ENCODE measurements around the gene ASIP.

ASIP gene

DNA sequence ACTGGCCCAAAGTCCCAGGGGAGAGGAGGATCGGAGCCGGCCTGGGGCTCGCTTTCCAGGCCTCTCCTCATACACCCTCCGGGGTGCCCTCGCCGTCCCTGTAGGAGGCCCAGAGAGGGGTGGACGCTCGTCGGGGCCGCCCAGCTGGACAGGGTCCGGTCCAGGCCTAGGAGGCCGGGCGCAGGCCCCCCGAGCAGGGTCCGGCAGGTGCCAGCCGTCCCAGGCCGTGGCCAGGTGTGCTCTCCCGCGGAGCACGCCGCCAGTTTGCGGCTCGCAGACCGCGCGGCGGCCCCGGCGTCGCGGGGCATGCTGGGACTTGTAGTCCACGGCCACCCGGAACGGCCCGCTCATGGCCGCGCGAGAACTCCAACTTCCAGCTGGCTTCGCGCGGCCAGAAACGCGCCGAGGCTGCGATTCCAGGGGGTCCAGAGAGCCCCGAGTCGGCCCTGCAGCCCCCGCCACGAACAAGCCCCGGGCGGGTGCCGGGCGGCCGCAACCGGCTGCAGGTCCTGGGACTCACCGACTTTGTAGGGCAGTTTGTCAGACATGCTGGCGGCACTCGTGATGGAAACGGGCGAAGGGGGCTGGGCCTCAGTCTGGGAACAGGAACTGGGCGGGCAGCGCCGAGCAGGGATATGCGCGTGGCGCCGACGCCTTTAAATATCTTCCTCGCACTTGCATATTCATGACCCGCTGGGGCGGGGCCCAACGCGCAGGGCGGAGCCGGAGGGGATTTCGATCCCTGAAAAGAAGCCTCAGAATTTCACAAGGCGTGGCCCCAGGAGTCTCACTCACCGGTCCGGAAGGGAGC lies 61.7 kb downstream of the ASIP start, which contains the start of gene AHCY:
Gene AHCY, minus strand, starts transcription at position 633 of the 811 bp plus-strand sequence. Its CDS starts 85 bp downstream, at position 548.
- TF ChIP-seq POLR2AphosphoS5 (IDR thresholded peaks at IDR 0.05; ENCODE audit: low read depth, low read length) (peak; percentile 91), TAF1 (IDR thresholded peaks at IDR 0.05; ENCODE audit: borderline replicate concordance, insufficient read depth, low read length) (peak; percentile 59; the same call in 1 of the 2 replicates), FOXP2 (optimal IDR thresholded peaks at IDR 0.05; ENCODE audit: borderline replicate concordance, extremely low read depth, extremely low read length, insufficient read depth) (peak; percentile 67), SIN3A (IDR thresholded peaks at IDR 0.05; ENCODE audit: borderline replicate concordance, insufficient read depth, low read length) (peak; percentile 49; the same call in 1 of the 2 replicates)
- TF ChIP-seq, protein P1, sequence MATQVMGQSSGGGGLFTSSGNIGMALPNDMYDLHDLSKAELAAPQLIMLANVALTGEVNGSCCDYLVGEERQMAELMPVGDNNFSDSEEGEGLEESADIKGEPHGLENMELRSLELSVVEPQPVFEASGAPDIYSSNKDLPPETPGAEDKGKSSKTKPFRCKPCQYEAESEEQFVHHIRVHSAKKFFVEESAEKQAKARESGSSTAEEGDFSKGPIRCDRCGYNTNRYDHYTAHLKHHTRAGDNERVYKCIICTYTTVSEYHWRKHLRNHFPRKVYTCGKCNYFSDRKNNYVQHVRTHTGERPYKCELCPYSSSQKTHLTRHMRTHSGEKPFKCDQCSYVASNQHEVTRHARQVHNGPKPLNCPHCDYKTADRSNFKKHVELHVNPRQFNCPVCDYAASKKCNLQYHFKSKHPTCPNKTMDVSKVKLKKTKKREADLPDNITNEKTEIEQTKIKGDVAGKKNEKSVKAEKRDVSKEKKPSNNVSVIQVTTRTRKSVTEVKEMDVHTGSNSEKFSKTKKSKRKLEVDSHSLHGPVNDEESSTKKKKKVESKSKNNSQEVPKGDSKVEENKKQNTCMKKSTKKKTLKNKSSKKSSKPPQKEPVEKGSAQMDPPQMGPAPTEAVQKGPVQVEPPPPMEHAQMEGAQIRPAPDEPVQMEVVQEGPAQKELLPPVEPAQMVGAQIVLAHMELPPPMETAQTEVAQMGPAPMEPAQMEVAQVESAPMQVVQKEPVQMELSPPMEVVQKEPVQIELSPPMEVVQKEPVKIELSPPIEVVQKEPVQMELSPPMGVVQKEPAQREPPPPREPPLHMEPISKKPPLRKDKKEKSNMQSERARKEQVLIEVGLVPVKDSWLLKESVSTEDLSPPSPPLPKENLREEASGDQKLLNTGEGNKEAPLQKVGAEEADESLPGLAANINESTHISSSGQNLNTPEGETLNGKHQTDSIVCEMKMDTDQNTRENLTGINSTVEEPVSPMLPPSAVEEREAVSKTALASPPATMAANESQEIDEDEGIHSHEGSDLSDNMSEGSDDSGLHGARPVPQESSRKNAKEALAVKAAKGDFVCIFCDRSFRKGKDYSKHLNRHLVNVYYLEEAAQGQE (IDR thresholded peaks at IDR 0.05; ENCODE audit: insufficient read depth in 1 of 2, low read depth in 2 of 2, low read length in 2 of 2): no peak

DNA sequence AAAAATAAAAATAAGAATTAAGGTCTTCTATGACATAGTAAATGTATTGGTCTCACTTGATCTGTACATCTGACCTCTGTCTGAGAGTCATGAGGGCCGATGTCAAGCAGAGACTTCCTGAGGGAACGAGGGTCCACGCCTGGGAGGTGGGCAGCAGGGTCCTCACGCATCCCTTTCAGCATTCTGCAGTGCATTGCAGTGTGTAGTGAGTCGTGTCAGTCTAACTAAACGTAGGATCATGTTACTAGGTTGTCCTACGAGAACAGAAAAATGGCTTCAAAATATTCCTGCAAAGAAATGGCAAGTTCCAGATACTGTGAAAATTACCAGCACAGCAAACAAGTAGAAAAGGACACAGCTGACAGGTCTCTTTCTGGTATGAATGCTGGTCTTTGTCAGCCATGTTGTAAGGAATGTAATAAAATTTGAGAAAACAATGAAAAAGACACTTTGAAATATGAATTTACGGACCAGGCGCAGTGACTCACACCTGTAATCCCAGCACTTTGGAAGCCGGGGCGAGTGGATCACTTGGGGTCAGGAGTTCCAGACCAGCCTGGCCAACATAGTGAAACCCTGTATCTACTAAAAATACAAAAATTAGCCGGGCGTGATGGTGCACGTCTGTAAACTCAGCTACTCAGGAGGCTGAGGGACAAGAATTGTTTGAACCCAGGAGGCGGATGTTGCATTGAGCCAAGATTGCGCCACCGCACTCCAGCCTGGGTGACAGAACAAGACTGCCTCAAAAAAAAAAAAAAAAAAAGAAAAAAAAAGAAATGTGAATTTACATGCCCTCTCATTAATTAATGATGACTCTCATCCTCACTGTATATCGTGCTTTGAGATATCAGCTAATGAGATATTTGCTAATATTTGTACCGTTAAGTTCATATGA lies 64.4 kb downstream of the ASIP start:
- no peak for TF ChIP-seq POLR2AphosphoS5 (IDR thresholded peaks at IDR 0.05; ENCODE audit: low read depth, low read length)
- no peak for TF ChIP-seq SIN3A (IDR thresholded peaks at IDR 0.05; ENCODE audit: borderline replicate concordance, insufficient read depth, low read length)
- TF ChIP-seq, protein P1 (IDR thresholded peaks at IDR 0.05; ENCODE audit: insufficient read depth in 1 of 2, low read depth in 2 of 2, low read length in 2 of 2): no peak

DNA sequence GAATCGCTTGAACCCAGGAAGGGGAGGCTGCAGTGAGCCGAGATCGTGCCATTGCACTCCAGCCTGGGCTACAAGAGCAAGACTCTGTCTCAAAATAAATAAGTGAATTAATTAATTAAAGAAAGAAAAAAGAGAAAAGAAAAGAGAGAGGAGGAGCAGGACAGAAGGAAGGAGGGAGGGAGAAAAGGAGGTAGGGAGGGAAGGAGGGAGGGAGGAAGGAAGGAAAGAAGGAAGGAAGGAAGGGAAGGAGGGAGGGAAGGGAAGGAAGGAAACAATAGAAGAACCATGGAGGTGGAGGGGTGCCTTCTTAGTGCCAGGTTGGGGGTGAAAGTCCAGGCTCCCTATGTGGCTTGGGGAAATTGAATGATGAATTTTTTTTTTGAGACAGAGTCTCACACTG lies 68.5 kb downstream of the ASIP start:
- TF ChIP-seq FOXP2 (optimal IDR thresholded peaks at IDR 0.05; ENCODE audit: borderline replicate concordance, extremely low read depth, extremely low read length, insufficient read depth) (no peak), SIN3A (IDR thresholded peaks at IDR 0.05; ENCODE audit: borderline replicate concordance, insufficient read depth, low read length) (no peak), POLR2AphosphoS5 (IDR thresholded peaks at IDR 0.05; ENCODE audit: low read depth, low read length) (no peak)

DNA sequence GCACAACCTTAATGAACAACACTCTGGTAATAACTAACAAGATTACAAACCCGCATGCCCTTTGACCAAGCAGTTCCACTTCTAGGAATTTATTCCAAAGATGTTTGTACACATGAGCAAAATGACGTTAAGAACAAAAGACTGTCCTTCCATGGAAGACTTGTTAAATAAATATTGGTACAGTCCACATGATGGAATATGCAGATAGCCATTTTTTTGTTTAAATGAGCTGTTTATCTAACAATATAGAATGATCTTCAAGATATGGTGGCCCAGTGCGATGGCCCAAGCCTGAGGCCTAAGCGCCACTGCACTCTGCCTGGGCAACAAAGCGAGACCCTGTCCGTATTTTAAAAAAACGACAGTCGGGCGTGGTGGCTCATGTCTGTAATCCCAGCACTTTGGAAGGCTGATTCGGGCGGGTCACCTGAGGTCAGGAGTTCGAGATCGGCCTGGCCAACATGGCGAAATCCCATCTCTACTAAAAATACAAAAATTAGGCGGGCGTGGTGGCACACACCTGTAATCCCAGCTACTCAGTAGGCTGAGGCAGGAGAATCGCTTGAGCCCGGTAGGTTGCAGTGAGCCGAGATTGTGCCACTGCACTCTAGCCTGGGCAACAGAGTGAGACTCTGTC lies 69.4 kb downstream of the ASIP start:
- TF ChIP-seq, protein P1 (IDR thresholded peaks at IDR 0.05; ENCODE audit: insufficient read depth in 1 of 2, low read depth in 2 of 2, low read length in 2 of 2): no peak
- TF ChIP-seq FOXP2 (optimal IDR thresholded peaks at IDR 0.05; ENCODE audit: borderline replicate concordance, extremely low read depth, extremely low read length, insufficient read depth) (no peak), SIN3A (IDR thresholded peaks at IDR 0.05; ENCODE audit: borderline replicate concordance, insufficient read depth, low read length) (no peak), POLR2AphosphoS5 (IDR thresholded peaks at IDR 0.05; ENCODE audit: low read depth, low read length) (no peak), TAF1 (IDR thresholded peaks at IDR 0.05; ENCODE audit: borderline replicate concordance, insufficient read depth, low read length) (no peak)

Data from PFSK-1 (cell line).